HepG2 (cell line): ENCODE results near the gene WIZ. TPM values are rescaled to one million over a fixed set of nuclear protein-coding genes. Genes with fewer than 3 reads are reported as not detected.

Experiments
- CEBPB ChIP-seq: IDR thresholded peaks from 2 replicates; pipeline ENCODE4 v1.6.1; 2011; ENCODE audit warnings: low read depth, low read length, improper control_type of control experiment, borderline replicate concordance
- FOXA3 ChIP-seq: IDR thresholded peaks from 2 replicates; pipeline ENCODE4 v1.6.1; 2016; ENCODE audit warnings: missing genetic modification reagents, missing compliant biosample characterization
- ZNF264 ChIP-seq: sonication (generic); formaldehyde crosslinking; IDR thresholded peaks from 2 replicates; pipeline ENCODE4 v1.4.0; 2020; ENCODE audit warnings: missing genetic modification reagents
- ZNF570 ChIP-seq: sonication (generic); formaldehyde crosslinking; IDR thresholded peaks from 2 replicates; pipeline ENCODE4 v1.4.0; 2020; ENCODE audit warnings: mild to moderate bottlenecking, missing genetic modification reagents, borderline replicate concordance
- polyA plus RNA-seq, 8 experiments: library from polyadenylated mRNA; depleted of rRNA in 3 of 8; stranded (reverse) in 7 of 8; unstranded in 1 of 8; fragments of >200 nt; fragmentation: Illumina TruSeq in 4 of 8; extraction: Trizol in 4 of 8; gene quantifications; 2 replicates each; pipeline versions ENCODE4 v1.2.1 to v1.2.3, GENCODE V29; 2011 to 2016; ENCODE audit warnings: low read depth in 4 of 8, missing spikeins in 1 of 8, mixed read lengths in 1 of 8; ENCODE audit not compliant: insufficient read depth in 1 of 8
- total RNA-seq, 5 experiments: library from RNA; depleted of rRNA; stranded (reverse); fragments of >200 nt; fragmentation: Illumina TruSeq; extraction: Trizol; gene quantifications; 2 replicates each; pipeline ENCODE4 v1.2.3, GENCODE V29; 2016; ENCODE audit warnings: low read depth in 1 of 5
- TF ChIP-seq, protein P1 (sequence below): IDR thresholded peaks from 2 replicates; pipeline ENCODE4 v1.4.0; 2020; ENCODE audit warnings: mild to moderate bottlenecking, missing genetic modification reagents
- TF ChIP-seq, protein P2 (sequence below): sonication (generic); formaldehyde crosslinking; IDR thresholded peaks from 2 replicates; pipeline ENCODE4 v1.5.1; 2020; ENCODE audit warnings: mild to moderate bottlenecking, missing genetic modification reagents, moderate library complexity
- TF ChIP-seq, protein P3 (sequence below): sonication (generic); formaldehyde crosslinking; IDR thresholded peaks from 2 replicates; pipeline ENCODE4 v1.9.0; 2022; ENCODE audit warnings: low read depth, missing genetic modification reagents

Gene WIZ
- total and polyA plus RNA-seq, 2 of the 13 experiments (the other 11 are each of a cell fraction or from before 2014, with no cell fraction given): 4.7 to 4.8 TPM

DNA sequence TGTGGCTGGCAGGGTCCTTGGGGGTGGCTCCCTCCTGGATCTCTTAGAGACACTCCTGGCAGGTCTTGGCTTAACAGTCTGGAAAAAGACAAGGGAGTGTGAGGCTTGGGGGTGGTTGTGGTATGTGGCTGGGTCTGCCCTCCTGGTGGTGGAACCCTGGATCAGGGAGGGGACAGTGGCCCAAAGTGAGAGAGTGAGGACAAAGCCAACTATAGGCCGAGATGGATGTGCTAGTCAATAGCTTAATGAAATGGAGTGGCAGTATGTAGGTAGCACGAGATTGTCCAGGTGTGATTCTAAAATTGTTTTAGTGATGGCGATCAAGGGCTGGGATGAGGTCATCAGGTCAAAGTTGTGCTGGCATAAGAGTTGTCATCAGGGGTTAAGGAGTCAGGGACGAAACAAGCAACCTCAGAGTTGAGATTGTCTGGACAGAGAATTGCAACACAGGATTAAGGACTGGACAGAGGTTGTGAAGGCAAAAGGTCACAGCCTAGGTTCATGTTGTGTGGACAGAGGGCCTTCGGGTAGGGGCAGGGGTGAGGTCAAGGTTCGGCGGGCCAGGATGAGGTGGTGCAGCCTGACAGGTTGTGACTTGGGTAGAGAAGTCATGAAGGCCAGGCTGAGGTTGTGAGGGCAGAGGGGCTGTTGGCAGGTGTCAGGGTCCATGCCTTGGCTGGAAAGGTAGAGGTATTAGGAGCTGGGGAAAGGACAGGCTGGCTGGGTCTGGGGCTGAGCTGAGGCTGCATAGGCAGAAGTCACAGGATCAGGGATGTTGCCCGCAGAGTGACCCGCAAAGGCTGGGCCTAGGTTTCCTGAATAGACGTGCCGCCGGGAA is 19.1 kb upstream of the WIZ start (continued):
- TF ChIP-seq, protein P1, sequence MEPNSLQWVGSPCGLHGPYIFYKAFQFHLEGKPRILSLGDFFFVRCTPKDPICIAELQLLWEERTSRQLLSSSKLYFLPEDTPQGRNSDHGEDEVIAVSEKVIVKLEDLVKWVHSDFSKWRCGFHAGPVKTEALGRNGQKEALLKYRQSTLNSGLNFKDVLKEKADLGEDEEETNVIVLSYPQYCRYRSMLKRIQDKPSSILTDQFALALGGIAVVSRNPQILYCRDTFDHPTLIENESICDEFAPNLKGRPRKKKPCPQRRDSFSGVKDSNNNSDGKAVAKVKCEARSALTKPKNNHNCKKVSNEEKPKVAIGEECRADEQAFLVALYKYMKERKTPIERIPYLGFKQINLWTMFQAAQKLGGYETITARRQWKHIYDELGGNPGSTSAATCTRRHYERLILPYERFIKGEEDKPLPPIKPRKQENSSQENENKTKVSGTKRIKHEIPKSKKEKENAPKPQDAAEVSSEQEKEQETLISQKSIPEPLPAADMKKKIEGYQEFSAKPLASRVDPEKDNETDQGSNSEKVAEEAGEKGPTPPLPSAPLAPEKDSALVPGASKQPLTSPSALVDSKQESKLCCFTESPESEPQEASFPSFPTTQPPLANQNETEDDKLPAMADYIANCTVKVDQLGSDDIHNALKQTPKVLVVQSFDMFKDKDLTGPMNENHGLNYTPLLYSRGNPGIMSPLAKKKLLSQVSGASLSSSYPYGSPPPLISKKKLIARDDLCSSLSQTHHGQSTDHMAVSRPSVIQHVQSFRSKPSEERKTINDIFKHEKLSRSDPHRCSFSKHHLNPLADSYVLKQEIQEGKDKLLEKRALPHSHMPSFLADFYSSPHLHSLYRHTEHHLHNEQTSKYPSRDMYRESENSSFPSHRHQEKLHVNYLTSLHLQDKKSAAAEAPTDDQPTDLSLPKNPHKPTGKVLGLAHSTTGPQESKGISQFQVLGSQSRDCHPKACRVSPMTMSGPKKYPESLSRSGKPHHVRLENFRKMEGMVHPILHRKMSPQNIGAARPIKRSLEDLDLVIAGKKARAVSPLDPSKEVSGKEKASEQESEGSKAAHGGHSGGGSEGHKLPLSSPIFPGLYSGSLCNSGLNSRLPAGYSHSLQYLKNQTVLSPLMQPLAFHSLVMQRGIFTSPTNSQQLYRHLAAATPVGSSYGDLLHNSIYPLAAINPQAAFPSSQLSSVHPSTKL: peak; percentile 62
- peak; percentile 81 for TF ChIP-seq CEBPB
- no peak for TF ChIP-seq ZNF264
- TF ChIP-seq, protein P2, sequence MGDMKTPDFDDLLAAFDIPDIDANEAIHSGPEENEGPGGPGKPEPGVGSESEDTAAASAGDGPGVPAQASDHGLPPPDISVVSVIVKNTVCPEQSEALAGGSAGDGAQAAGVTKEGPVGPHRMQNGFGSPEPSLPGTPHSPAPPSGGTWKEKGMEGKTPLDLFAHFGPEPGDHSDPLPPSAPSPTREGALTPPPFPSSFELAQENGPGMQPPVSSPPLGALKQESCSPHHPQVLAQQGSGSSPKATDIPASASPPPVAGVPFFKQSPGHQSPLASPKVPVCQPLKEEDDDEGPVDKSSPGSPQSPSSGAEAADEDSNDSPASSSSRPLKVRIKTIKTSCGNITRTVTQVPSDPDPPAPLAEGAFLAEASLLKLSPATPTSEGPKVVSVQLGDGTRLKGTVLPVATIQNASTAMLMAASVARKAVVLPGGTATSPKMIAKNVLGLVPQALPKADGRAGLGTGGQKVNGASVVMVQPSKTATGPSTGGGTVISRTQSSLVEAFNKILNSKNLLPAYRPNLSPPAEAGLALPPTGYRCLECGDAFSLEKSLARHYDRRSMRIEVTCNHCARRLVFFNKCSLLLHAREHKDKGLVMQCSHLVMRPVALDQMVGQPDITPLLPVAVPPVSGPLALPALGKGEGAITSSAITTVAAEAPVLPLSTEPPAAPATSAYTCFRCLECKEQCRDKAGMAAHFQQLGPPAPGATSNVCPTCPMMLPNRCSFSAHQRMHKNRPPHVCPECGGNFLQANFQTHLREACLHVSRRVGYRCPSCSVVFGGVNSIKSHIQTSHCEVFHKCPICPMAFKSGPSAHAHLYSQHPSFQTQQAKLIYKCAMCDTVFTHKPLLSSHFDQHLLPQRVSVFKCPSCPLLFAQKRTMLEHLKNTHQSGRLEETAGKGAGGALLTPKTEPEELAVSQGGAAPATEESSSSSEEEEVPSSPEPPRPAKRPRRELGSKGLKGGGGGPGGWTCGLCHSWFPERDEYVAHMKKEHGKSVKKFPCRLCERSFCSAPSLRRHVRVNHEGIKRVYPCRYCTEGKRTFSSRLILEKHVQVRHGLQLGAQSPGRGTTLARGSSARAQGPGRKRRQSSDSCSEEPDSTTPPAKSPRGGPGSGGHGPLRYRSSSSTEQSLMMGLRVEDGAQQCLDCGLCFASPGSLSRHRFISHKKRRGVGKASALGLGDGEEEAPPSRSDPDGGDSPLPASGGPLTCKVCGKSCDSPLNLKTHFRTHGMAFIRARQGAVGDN: no peak; the same call in 1 of the 2 replicates
- TF ChIP-seq, protein P3, sequence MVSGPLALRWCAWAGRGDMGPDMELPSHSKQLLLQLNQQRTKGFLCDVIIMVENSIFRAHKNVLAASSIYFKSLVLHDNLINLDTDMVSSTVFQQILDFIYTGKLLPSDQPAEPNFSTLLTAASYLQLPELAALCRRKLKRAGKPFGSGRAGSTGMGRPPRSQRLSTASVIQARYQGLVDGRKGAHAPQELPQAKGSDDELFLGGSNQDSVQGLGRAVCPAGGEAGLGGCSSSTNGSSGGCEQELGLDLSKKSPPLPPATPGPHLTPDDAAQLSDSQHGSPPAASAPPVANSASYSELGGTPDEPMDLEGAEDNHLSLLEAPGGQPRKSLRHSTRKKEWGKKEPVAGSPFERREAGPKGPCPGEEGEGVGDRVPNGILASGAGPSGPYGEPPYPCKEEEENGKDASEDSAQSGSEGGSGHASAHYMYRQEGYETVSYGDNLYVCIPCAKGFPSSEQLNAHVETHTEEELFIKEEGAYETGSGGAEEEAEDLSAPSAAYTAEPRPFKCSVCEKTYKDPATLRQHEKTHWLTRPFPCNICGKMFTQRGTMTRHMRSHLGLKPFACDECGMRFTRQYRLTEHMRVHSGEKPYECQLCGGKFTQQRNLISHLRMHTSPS (CRISPR knock-in tag): peak; percentile 34; the same call in 1 of the 2 replicates
- peak; percentile 18; the same call in 1 of the 2 replicates for TF ChIP-seq FOXA3 (CRISPR knock-in tag)
- no peak for TF ChIP-seq ZNF570 (CRISPR knock-in tag)
